ENCODE measurements around the gene ZNF76.
"Not testable (repeated sequence)": the region's sequence is repeated elsewhere in the genome, so short reads cannot be mapped to it uniquely, and the experiment has no call there.

The ZNF76 gene

DNA sequence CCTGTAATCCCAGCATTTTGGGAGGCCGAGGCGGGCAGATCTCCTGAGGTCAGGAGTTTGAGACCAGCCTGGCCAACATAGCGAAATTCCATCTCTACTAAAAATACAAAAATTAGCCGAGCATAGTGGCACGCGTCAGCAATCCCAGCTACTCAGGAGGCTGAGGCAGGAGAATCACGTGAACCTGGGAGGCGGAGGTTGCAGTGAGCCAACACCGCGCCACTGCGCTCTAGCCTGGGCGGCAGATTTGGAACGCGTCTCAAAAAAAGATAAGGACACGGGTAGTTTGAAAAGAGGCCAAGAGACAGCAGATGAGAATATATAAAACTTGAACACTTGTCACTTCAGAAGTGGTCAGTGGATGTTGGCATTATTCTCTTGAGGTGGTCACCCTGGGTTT, 47.6 kb downstream of the ZNF76 start:
- H3K27ac Mint-ChIP-seq; H3K27me3 Mint-ChIP-seq; H3K9me3 Mint-ChIP-seq; H3K4me3 Mint-ChIP-seq; intact Hi-C loops (cut with micrococcal nuclease): not testable (repeated sequence)
- H3K36me3 Mint-ChIP-seq (ENCODE audit: low read depth), result peaks cover 89% of the 10 kb centered on the region
- peaks cover 70% of the 10 kb centered on the region for H3K4me1 Mint-ChIP-seq (ENCODE audit: low read depth)

DNA sequence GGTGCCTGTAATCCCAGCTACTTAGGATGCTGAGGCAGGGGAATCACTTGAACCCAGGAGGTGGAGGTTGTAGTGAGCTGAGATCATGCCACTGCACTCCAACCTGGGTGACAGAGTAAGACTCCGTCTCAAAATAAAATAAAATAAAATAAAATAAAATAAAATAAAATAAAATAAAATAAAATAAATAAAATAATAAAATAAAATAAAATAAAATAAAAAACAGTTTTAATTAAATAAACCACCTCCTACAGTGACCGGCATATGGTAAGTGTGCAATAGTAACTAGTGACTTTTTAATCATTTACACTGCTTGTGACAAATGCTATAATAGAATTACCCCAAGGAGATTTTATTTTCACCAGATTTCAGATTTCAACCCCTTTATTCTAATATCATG, 49.0 kb downstream of the ZNF76 start:
- H3K9me3 Mint-ChIP-seq; H3K4me3 Mint-ChIP-seq; H3K27me3 Mint-ChIP-seq; intact Hi-C loops (cut with micrococcal nuclease): not testable (repeated sequence)
- Mint-ChIP-seq H3K36me3 (ENCODE audit: low read depth) (peaks cover 96% of the 10 kb centered on the region), H3K4me1 (ENCODE audit: low read depth) (peaks cover 71% of the 10 kb centered on the region), H3K27ac (peak overlapping the region; percentile 41)

DNA sequence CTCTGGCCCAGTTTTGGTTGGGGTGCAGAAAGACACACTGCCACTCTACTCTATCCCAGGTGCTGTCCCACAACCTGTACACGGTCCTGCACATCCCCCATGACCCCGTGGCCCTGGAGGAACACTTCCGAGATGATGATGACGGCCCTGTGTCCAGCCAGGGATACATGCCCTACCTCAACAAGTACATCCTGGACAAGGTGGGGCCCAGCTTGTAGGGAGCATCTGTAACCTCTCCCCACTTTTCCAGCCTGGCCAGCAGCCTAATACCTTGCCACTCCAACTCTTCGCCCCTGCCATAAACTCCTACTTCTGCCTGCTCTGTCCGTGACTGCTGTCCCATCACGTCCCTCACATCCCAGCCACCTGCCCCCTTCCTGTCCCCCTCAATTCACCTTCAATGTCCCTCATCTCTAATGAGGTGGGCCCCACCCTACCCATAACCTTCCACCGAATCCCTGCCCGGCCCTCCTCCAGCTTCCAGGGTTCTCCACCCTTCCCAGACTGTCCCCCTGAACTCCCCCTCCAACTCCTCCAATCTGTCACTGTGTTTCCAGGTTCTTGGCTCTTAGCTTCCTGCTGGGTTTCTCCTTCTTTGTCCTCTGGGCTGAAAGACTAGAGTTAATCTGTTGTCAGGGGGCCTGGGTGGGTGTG, 50.2 kb downstream of the ZNF76 start:
- Mint-ChIP-seq H3K4me3 (no peak overlapping the region), H3K4me1 (ENCODE audit: low read depth) (peaks cover 72% of the 10 kb centered on the region), H3K9me3 (no peaks in the 10 kb centered on the region), H3K27ac (peak overlapping the region; percentile 90), H3K36me3 (ENCODE audit: low read depth) (peaks cover 92% of the 10 kb centered on the region), H3K27me3 (no peaks in the 10 kb centered on the region)
- intact Hi-C loops (cut with micrococcal nuclease), result no loop called here

DNA sequence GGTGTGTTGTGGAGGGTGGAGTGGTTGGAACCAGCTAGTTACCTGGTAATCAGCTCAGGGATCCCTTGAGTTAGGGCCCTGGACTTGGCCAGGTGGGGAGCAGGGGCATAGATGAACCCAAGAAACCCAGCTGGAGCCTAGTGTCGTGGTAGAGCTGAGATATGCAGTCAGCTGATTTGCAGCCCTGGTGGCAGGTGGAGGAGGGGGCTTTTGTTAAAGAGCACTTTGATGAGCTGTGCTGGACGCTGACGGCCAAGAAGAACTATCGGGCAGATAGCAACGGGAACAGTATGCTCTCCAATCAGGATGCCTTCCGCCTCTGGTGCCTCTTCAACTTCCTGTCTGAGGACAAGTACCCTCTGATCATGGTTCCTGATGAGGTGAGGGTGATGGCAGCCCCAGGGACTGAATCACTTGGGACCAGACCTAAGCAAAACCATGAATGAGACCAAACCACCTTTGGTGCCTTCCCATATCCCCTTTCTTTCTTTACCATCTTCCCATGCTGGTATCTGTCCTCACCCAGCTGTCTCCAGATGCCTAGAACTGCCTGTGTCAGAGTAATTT, 50.8 kb downstream of the ZNF76 start:
- Mint-ChIP-seq H3K36me3 (ENCODE audit: low read depth) (peaks cover 92% of the 10 kb centered on the region), H3K4me3 (no peak overlapping the region), H3K4me1 (ENCODE audit: low read depth) (peaks cover 76% of the 10 kb centered on the region), H3K9me3 (no peaks in the 10 kb centered on the region), H3K27me3 (no peaks in the 10 kb centered on the region), H3K27ac (peak overlapping the region; percentile 90)
- intact Hi-C loops (cut with micrococcal nuclease), result no loop called here

DNA sequence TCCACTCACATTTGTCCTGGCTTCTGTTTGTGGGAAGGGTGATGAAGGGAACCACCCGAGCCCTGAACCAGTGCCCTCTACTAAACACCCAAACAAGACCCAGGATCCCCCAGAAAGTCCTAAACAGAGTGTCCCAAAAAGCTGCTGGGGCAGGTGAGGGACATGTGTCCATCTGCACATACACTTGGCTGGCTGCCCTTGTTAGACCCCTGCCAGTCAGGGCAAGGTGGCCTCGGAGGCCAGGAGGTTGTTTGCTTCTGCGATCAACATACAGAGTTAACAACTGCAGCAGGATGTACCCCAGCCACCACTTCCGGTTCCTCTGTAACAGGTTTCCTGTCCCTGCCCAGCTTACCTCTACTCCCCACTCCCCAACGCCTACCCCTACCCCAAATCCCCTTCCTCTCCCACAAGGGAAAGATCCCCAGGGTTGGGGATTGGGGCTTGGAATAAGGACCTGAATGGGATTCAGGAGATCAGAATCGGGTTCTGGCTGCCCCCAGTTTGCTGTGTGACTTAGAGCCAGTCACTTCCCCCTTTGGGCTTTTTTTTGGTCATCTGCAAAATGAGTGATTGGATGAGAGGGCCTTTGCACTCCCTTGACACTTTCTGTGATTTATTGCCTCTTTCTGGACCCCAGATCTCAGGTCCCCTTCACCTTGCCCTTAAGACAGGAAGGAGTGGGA, 52.0 kb downstream of the ZNF76 start:
- Mint-ChIP-seq H3K9me3 (no peaks in the 10 kb centered on the region), H3K4me3 (peak overlapping the region; percentile 65), H3K4me1 (ENCODE audit: low read depth) (peaks cover 76% of the 10 kb centered on the region), H3K27me3 (no peaks in the 10 kb centered on the region), H3K27ac (peak overlapping the region; percentile 90), H3K36me3 (ENCODE audit: low read depth) (peaks cover 92% of the 10 kb centered on the region)
- intact Hi-C loops (cut with micrococcal nuclease), result no loop called here

DNA sequence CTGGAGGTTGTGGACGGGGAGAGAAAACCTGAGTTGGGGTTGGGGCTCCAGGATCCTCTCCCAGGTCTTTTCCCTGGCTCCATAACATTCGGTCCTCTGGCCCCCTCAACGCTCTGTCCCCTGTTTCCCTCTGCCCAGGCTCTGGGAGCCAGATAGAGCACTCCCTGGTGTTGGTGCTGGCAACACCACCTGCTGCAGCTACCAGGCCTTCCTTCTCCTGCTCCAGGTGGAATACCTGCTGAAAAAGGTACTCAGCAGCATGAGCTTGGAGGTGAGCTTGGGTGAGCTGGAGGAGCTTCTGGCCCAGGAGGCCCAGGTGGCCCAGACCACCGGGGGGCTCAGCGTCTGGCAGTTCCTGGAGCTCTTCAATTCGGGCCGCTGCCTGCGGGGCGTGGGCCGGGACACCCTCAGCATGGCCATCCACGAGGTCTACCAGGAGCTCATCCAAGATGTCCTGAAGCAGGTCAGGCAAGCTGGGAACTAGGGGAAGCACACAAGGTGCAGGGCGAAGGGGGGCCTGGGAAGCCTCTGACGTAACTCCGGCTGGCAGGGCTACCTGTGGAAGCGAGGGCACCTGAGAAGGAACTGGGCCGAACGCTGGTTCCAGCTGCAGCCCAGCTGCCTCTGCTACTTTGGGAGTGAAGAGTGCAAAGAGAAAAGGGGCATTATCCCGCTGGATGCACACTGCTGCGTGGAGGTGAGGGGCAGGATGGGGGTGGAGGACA, 52.7 kb downstream of the ZNF76 start:
- H3K36me3 Mint-ChIP-seq (ENCODE audit: low read depth), result peaks cover 92% of the 10 kb centered on the region

DNA sequence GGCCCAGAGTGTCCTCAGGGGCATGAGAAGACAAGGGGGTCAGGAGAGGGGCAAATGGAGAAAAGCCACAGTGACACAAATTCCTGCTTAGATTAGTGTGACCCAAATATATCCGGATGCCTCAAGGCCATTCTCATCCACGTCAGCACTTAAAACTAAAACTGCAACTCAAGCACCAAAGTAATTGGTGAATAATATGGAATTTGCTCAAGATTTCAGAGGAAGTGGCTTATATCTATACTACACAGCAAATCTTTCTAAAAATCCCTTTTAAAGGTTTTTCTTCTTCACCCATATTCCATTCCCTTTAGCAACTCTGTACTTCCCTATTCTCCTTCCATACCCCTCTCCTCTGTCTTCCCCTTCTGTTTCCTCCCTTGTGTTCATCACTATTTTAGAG, 53.3 kb downstream of the ZNF76 start:
- Mint-ChIP-seq H3K27ac (peak overlapping the region; percentile 90), H3K4me1 (ENCODE audit: low read depth) (peaks cover 67% of the 10 kb centered on the region), H3K36me3 (ENCODE audit: low read depth) (peaks cover 92% of the 10 kb centered on the region), H3K4me3 (no peak overlapping the region), H3K9me3 (no peaks in the 10 kb centered on the region), H3K27me3 (no peaks in the 10 kb centered on the region)
- intact Hi-C loops (cut with micrococcal nuclease), result no loop called here

More for the DNA sequence above, 52.7 kb downstream of the ZNF76 start:
- no peaks in the 10 kb centered on the region for H3K27me3 Mint-ChIP-seq
- H3K4me3 Mint-ChIP-seq, result no peak overlapping the region
- H3K27ac Mint-ChIP-seq, result peak overlapping the region; percentile 90
- H3K9me3 Mint-ChIP-seq, result no peaks in the 10 kb centered on the region
- intact Hi-C loops (cut with micrococcal nuclease), result no loop called here
- peaks cover 73% of the 10 kb centered on the region for H3K4me1 Mint-ChIP-seq (ENCODE audit: low read depth)

DNA sequence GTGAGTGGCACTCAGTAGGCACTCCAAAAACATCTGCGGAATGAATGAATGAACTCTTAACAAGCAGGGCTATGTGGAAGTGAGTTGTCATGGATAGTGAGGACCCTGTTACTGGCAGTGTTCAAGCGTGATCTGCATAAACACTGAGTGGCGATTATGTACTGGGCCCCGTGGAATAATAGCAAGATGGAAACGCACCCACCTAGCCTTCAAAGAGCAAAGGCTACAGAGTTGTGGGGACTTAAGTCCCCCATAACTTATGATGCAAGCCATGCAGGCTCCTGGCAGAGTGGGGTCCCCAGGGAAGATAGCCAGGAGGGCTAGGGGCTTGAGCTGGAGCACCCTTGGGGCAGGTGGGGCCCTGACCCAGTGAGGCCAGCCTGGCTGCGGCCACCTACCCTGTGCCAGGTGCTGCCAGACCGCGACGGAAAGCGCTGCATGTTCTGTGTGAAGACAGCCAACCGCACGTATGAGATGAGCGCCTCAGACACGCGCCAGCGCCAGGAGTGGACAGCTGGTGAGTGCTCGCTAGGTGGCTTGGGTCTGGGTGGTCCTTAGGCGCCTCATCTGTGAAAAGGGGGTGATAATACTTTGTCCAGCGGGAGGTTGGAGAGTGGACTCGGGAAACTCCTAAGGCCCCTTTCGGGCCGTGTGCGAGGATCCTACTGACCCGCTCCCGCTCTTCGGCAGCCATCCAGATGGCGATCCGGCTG, 58.1 kb downstream of the ZNF76 start:
- Mint-ChIP-seq H3K27me3 (no peaks in the 10 kb centered on the region), H3K4me3 (no peak overlapping the region), H3K27ac (peak overlapping the region; percentile 39), H3K36me3 (ENCODE audit: low read depth) (peaks cover 95% of the 10 kb centered on the region), H3K9me3 (no peaks in the 10 kb centered on the region), H3K4me1 (ENCODE audit: low read depth) (peaks cover 34% of the 10 kb centered on the region)
- intact Hi-C loops (cut with micrococcal nuclease), result no loop called here

DNA sequence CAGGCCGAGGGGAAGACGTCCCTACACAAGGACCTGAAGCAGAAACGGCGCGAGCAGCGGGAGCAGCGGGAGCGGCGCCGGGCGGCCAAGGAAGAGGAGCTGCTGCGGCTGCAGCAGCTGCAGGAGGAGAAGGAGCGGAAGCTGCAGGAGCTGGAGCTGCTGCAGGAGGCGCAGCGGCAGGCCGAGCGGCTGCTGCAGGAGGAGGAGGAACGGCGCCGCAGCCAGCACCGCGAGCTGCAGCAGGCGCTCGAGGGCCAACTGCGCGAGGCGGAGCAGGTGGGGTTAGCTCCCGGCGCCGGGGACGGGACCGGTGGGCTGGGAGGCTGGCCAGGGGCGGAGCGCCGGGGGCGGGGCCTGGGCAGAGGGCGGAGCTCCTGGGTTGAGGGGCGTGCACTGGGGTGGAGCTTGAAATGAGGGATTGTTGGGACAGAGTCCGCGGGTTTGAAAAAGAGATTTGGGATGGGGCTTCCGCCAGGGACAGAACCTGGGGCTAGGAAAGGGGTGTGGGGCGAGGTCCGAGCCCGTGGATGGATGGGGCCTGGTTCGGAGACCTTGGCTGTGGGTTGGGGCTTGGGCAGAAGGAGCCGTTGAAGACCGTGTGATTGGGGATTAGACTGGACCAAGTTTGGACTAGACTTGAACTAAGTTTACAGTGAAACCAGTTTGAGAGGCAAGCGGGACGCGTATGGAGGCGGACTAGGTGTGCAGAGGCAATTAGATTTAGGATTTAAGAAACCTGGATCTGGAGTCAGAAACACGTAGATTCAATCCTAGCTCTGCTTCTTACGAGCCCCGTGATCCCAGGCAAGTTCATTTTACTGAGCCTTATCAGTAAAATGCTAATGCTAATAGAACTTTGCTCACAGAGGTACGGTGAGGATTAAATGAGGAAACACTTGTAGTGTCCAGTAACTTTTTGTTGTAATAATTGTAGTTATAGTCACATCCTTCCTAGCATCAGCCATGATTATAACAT, 58.9 kb downstream of the ZNF76 start:
- intact Hi-C loops (cut with micrococcal nuclease), result no loop called here
- H3K27ac Mint-ChIP-seq, result peak overlapping the region; percentile 39
- peaks cover 25% of the 10 kb centered on the region for H3K4me1 Mint-ChIP-seq (ENCODE audit: low read depth)
- H3K9me3 Mint-ChIP-seq, result no peaks in the 10 kb centered on the region
- peaks cover 95% of the 10 kb centered on the region for H3K36me3 Mint-ChIP-seq (ENCODE audit: low read depth)
- no peak overlapping the region for H3K4me3 Mint-ChIP-seq
- H3K27me3 Mint-ChIP-seq, result no peaks in the 10 kb centered on the region

DNA sequence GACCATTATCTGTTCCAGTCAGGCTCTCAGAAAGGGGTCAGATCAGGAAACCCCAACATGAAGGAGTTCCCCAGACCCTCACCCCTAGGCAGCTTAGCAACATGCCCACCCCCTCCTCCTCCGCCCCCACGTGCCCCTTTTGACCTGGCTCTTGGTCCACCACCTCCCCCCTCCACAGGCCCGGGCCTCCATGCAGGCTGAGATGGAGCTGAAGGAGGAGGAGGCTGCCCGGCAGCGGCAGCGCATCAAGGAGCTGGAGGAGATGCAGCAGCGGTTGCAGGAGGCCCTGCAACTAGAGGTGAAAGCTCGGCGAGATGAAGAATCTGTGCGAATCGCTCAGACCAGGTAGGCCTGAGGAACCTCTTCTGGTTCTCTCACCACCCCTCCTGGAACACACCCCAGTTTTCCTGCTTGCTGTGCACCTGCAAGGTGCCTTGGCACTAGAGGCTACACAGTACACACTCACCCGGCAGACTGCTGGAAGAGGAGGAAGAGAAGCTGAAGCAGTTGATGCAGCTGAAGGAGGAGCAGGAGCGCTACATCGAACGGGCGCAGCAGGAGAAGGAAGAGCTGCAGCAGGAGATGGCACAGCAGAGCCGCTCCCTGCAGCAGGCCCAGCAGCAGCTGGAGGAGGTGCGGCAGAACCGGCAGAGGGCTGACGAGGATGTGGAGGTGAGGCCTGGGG, 60.0 kb downstream of the ZNF76 start:
- no peak overlapping the region for H3K27ac Mint-ChIP-seq
- intact Hi-C loops (cut with micrococcal nuclease), result no loop called here
- no peaks in the 10 kb centered on the region for H3K9me3 Mint-ChIP-seq
- peaks cover 15% of the 10 kb centered on the region for H3K4me1 Mint-ChIP-seq (ENCODE audit: low read depth)
- H3K27me3 Mint-ChIP-seq, result no peaks in the 10 kb centered on the region
- no peak overlapping the region for H3K4me3 Mint-ChIP-seq
- H3K36me3 Mint-ChIP-seq (ENCODE audit: low read depth), result peaks cover 95% of the 10 kb centered on the region

DNA sequence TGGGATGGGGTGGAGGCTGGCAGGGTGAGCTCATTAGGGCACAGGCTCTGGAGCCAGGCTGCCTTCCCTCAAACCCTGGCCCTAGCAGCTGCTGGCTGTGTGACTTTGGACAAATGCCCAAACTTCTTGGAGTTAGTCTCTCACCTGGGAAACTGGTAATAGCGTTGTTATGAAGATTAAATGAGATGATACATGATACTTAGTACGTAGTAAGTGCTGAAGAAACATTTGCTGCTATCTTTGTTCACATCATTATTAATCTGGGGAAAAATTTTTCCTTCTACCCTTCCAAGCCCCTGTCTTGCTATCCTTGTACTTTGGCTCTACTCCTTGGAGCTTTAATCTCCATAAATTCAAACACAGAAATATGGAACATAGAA, 60.5 kb downstream of the ZNF76 start:
- Mint-ChIP-seq H3K4me3 (no peak overlapping the region), H3K4me1 (ENCODE audit: low read depth) (peaks cover 10% of the 10 kb centered on the region), H3K9me3 (no peaks in the 10 kb centered on the region), H3K27me3 (no peaks in the 10 kb centered on the region), H3K36me3 (ENCODE audit: low read depth) (peaks cover 95% of the 10 kb centered on the region), H3K27ac (no peak overlapping the region)
- intact Hi-C loops (cut with micrococcal nuclease), result no loop called here

DNA sequence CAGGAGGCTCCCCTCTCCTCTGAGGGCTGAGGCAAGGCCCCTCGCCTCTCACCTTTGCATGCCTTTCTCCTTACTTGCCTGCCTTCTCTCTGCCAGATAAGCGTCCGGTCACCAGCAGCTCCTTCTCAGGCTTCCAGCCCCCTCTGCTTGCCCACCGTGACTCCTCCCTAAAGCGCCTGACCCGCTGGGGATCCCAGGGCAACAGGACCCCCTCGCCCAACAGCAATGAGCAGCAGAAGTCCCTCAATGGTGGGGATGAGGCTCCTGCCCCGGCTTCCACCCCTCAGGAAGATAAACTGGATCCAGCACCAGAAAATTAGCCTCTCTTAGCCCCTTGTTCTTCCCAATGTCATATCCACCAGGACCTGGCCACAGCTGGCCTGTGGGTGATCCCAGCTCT, 61.6 kb downstream of the ZNF76 start:
- H3K27ac Mint-ChIP-seq, result no peak overlapping the region
- H3K27me3 Mint-ChIP-seq, result no peaks in the 10 kb centered on the region
- H3K9me3 Mint-ChIP-seq, result no peaks in the 10 kb centered on the region
- H3K4me3 Mint-ChIP-seq, result no peak overlapping the region
- peaks cover 95% of the 10 kb centered on the region for H3K36me3 Mint-ChIP-seq (ENCODE audit: low read depth)
- H3K4me1 Mint-ChIP-seq (ENCODE audit: low read depth), result peaks cover 8% of the 10 kb centered on the region
- intact Hi-C loops (cut with micrococcal nuclease), result no loop called here

Data from dendritic cell treated with granulocyte-macrophage colony-stimulating factor and Interleukin-4, amounts not matched to agents 40 ng/mL and 50 ng/mL, for 4 days (primary cell).